Pons (tissue), 1 donor: ENCODE measurements around the gene RPUSD1.

ENCODE experiments used
- DNase-seq: peaks from one replicate; pipeline ENCODE4 v3.0.0-alpha.2; 2016; ENCODE audit warnings: low spot score

RPUSD1 gene

DNA sequence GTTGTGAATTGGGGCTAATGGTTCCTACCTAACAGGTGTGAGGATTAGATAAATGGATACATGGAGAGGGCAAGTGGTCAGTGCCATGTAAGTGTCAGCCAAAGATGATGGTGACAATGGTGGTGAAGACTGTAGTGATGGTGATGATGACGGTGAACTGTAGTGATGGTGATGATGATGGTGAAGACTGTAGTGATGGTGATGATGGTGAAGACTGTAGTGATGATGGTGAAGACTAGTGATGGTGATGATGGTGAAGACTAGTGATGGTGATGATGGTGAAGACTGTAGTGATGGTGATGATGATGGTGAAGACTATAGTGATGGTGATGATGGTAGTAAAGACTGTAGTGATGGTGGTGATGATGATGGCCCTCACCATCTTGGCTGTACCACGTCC, 30.4 kb upstream of the RPUSD1 start:
- no peak for DNase-seq

DNA sequence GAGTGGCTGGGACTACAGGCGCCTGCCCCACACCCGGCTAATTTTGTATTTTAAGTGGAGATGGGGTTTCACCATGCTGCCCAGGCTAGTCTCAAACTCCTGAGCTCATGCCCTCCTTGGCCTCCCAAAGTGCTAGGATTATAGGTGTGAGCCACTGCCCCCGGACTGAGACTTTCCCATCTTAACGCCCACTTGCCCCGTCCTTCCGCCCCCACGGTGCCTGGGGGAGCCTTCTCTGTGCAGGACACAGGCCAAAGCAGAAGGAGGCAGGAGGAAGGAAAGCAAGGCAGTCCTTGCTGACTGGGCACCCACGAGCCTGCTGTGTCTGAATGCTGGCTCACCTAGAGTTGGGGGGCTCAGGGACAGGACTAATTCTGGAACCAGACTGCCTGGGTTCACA, 30.0 kb upstream of the RPUSD1 start:
- no peak for DNase-seq

DNA sequence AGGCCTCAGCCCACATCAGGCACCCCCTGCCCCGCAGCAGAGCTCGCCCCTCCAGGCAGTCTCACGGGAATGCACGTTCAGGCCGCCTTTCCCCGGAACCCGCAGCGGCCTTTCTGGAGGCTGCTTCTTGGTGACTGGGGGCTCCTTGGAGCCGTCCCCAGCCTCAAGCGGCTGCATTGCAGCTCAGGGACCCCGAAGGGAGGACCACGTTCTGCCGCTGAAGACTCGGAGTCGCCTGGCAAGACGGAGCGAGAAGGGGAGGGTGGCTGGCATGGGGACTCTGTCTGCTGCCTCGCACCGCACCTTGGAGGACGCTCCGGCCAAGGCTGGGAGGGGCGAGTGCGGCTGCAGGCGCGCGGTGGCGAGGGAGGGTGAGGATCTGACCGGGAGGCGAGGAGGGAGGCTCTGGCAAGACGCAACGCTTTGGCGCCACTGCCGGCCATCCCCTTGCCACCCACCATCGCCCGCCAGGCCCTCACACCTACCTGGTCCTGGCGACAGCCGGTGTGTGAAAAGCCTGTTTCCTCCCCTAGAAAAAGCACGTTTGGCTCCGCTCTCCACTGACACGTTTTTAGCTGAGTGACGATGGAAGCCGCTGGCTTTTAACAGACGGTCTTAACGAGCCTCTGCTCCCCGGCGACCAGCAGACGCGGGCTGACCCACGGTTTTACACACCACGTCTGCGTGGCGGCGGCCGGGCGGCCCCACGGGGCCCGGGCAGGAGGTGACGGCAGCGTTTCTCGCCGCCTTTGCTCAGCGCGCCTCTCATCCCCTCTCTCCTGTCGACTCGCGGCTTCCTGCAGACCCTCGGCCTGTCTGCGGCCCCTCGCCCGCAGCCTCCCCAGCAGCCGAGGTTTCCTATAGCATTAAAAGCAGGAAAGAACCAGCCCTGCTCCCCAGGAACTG, 29.1 kb upstream of the RPUSD1 start:
- DNase-seq, result no peak

- DNase-seq, result no peak
Measured at GRCh38 chr16:815861-816260, 27.7 kb upstream of the RPUSD1 start.

- DNase-seq, result no peak
Measured at GRCh38 chr16:814974-815373, 26.8 kb upstream of the RPUSD1 start.

DNA sequence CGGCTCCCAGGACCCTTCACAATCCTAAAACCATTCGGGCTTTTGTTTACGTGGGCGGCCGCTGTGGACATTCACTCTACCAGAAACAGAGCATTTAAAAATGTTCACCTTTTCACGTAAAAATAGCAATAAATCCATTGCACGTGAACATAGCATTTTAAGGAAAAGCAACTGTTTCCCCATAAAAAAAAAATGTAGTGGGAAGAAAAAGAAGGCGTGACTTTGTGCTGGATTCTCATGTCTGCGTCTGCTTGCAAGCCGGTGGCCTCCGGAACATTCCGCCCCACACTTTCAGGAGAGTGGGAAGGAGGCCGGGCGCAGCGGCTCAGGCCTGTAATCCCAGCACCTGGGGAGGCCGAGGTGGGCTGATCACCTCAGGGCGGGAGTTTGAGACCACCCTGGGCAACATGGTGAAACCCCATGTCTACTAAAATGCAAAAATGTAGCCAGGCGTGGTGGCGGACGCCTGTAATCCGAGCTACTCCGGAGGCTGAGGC, 25.8 kb upstream of the RPUSD1 start:
- DNase-seq, result no peak

GRCh38 chr16:813204-813915, 25.2 kb upstream of the RPUSD1 start:
- DNase-seq, result peak; percentile 29

GRCh38 chr16:808085-808386, 19.9 kb upstream of the RPUSD1 start:
- DNase-seq, result no peak

DNA sequence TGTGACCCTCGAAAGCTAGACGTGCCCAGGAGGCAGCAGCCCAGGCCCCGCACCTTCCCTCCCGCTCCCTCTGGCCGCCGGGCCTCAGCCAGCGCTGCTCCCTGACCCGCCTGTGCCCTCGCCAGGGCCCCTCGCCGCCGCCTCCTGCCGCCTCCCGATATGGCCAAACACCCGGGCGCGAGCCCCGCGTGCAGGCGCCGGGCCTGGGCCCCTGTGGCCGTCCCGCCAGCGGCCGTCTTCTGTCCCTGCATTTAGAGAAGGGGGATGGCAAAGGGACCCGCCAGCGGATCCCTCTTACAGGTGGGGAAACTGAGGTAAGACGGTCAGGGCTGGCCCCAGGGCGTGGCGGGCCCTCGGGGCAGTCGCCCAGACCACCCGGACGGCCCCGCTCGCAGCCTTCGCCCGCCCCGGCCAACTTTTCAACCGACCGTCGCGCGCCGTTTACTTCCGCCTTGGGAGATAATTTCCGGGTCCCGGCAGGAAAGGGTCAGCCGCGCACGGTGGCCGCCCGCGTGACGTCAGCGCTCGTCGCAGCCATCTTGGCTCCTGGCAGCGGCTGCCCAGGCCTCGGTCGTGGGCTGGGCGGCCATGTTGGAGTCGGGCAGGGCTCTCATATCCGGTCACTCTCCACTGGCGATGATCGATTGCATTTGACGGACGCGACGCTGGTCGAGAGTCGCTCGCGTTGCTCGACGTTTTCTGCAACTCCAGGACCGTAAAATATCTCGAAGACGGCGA, 19.3 kb upstream of the RPUSD1 start:
- DNase-seq, result peak; percentile 81

GRCh38 chr16:805474-805873, 17.3 kb upstream of the RPUSD1 start:
- DNase-seq, result no peak

DNA sequence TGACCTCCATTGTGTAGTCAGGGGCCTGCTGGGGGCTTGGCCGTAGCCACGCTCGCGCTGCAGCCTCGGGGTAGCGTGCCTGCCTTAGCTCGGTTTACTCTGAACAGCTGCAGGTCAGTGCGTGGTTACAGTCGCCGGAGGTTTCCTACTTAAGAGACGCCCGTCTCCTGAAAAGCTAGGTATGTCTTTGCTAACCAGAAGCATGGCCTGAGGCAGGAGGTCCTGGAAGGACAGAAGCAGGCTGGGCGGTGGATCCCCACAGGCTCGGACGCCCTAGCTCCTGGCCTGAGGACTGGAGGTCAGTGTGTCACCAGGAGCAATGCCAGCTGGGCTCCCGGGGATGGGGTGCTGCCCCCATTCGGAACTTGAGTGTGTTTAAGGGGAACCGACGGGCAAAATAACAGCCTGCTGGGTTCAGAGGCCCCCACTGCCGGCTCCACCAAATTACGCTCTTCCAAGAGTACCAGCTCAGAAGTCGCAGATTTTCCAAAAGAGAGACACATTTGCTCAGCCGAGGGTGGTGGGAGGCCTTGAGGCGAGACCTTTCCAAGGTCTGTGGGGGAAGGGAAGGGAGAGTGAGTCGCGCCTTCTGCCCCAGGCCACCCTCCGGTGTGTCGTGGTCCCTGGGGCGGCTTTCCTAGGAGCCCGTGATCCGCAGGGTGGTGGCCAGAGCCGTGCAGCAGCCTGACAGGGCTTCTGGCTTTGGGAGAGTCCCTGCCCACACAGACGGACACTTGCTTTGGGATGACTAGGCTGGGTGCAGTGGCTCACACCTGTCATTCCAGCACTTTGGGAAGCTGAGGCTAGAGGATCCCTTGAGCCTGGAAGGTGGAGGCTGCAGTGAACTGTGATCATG, 16.2 kb upstream of the RPUSD1 start:
- no peak for DNase-seq

- DNase-seq, result no peak
Measured at GRCh38 chr16:803754-804080, 15.5 kb upstream of the RPUSD1 start.

DNA sequence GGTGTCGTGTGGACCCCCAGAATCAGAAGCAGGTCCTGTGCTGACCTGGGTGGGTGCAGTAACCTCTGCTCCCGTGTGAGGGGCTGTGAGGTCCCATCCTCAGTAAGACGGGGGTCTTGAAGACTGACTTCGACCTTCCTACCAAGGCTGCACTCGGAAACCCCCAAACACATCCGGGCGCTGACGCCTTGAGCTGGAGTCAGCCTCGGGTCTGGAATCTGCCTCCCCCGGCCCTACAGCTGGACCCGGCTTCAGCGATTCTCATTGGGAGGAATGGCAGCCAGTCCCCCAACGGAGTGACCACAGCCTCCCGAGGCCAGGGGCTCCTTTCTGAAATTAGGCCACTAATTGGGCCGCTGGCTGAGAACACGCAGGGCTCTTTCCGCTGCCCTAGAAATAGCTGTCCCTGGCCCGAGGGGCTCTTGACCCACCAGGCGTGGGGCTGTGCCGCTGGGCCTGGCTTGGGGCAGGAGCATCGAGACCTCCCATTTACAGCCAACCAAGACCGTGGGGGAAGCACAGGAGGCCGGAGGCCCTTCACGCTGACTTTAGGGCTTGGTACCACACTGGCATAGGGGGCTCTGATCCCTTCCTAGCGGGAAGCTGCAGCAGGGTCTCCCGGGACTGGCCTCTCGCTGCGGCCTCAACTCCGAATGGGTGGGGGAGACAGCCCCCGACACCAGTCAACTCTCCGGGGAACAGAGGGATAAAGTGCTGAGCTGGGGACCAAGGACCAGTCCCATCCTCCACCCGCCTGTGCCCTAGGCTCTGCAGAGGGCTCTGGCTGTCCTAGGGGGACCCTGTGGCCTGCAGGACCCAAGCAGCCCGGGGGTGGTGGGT, 15.0 kb upstream of the RPUSD1 start:
- no peak for DNase-seq

GRCh38 chr16:802461-802860, 14.3 kb upstream of the RPUSD1 start:
- no peak for DNase-seq

GRCh38 chr16:801584-802363, 13.6 kb upstream of the RPUSD1 start:
- no peak for DNase-seq

DNA sequence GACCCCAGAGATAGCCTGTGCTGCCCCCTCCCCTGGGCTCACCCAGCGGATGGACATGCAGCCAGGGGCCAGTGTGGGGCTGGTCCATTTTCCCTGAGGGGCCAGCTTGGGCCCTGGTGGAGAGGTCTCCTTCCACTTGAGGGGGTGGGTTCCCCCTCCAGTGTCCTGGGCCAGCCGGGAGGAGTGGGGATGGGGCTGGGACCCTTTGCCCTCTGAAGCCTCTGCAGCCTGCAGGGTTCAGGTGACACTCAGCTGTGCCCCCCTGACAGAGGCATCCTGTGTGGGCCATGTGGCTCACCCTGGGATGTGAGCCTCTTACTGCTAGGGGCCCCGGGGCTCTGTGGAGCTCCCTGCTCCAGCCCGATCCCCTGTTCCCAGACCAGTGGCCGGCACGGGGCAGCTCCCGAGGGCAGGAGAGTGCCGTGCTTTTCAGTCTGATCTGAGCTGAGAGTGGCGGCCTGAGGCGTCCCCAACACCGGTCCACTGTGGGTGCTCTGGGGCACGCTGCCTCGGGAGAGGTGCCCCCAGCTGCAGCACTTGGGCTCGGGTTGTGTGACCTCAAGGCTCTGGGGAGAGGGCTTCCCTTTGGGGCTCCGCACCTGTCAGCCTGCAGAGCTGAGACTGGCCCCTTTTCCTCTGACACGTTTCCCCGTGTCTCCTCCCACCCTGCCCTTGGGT, 12.8 kb upstream of the RPUSD1 start:
- no peak for DNase-seq

GRCh38 chr16:799948-800833, 12.0 kb upstream of the RPUSD1 start, which contains the start of gene GNG13:
Gene GNG13, minus strand, starts transcription at chr16:800734. Its CDS starts 1,657 bp downstream, at chr16:799077.
- no peak for DNase-seq
